GM21528 (cell line): ENCODE data around the gene SORL1.

ENCODE experiments used
- ATAC-seq: cut with Tn5 transposase; IDR thresholded peaks from one replicate; pipeline ENCODE4 v1.9.1; 2021; ENCODE audit warnings: mild to moderate bottlenecking, moderate library complexity; ENCODE audit not compliant: unreplicated experiment, low FRiP score

Gene SORL1

GRCh38 chr11:121577106-121577848 lies 125.2 kb downstream of the SORL1 start:
- ATAC-seq = no peak

- ATAC-seq = no peak
These were observed 126.3 kb downstream of the SORL1 start for GRCh38 chr11:121578251-121578976.

- no peak for ATAC-seq
These were observed 128.0 kb downstream of the SORL1 start for GRCh38 chr11:121580154-121580553.

GRCh38 chr11:121581607-121582006 lies 129.5 kb downstream of the SORL1 start:
- ATAC-seq = no peak

- no peak for ATAC-seq
These were observed 130.2 kb downstream of the SORL1 start for GRCh38 chr11:121582296-121582695.

- ATAC-seq = no peak
These were observed 131.7 kb downstream of the SORL1 start for GRCh38 chr11:121583825-121584224.

GRCh38 chr11:121586750-121587149 lies 134.6 kb downstream of the SORL1 start:
- ATAC-seq = no peak

- no peak for ATAC-seq
These were observed 135.1 kb downstream of the SORL1 start for GRCh38 chr11:121587182-121587581.

GRCh38 chr11:121588747-121589146 lies 136.6 kb downstream of the SORL1 start:
- no peak for ATAC-seq

- peak; percentile 87 for ATAC-seq
These were observed 137.9 kb downstream of the SORL1 start for GRCh38 chr11:121589946-121590537.

GRCh38 chr11:121590772-121591404 lies 138.8 kb downstream of the SORL1 start:
- no peak for ATAC-seq

- ATAC-seq = no peak
These were observed 139.4 kb downstream of the SORL1 start for GRCh38 chr11:121591405-121592033.

GRCh38 chr11:121592708-121593107 lies 140.6 kb downstream of the SORL1 start:
- no peak for ATAC-seq

GRCh38 chr11:121595717-121596161 lies 143.6 kb downstream of the SORL1 start:
- no peak for ATAC-seq

- ATAC-seq = no peak
These were observed 144.4 kb downstream of the SORL1 start for GRCh38 chr11:121596195-121597155.

- ATAC-seq = no peak
These were observed 151.2 kb downstream of the SORL1 start for GRCh38 chr11:121603316-121603715.

GRCh38 chr11:121604152-121604551 lies 152.0 kb downstream of the SORL1 start:
- no peak for ATAC-seq

- ATAC-seq = no peak
These were observed 154.2 kb downstream of the SORL1 start for GRCh38 chr11:121606354-121606753.

- no peak for ATAC-seq
These were observed 155.2 kb downstream of the SORL1 start for GRCh38 chr11:121607341-121607740.
